HepG2 (cell line): ENCODE data around the gene ZNF318. TPM values are rescaled to one million over a fixed set of nuclear protein-coding genes. Genes with fewer than 3 reads are reported as not detected.
A peak's percentile ranks its signal among the peaks of the same experiment; 100 is the strongest.

Source experiments
- CBX2 ChIP-seq, 2 experiments: fragments of 200-600 bp in 1 of 2; sonication (generic); formaldehyde crosslinking in 1 of 2; IDR thresholded peaks; 2 replicates each; pipeline versions ENCODE4 v1.7.0 to v1.8.1; 2018 to 2022; ENCODE audit warnings: low read depth in 2 of 2, low read length in 1 of 2, mild to moderate bottlenecking in 1 of 2, missing genetic modification reagents in 1 of 2
- EZH2 ChIP-seq: conservative IDR thresholded peaks from 2 replicates; pipeline ENCODE4 v1.6.1; 2012; ENCODE audit warnings: mild to moderate bottlenecking, low read depth, low read length, moderate library complexity
- FOXA3 ChIP-seq: IDR thresholded peaks from 2 replicates; pipeline ENCODE4 v1.6.1; 2016; ENCODE audit warnings: missing genetic modification reagents, missing compliant biosample characterization
- HNRNPLL ChIP-seq: fragments of 200-400 bp; formaldehyde crosslinking; IDR thresholded peaks from 2 replicates; pipeline ENCODE4 v1.6.1; 2017; ENCODE audit warnings: mild to moderate bottlenecking, low read depth, low read length; ENCODE audit not compliant: poor library complexity, severe bottlenecking
- LCORL ChIP-seq, 2 experiments: fragments of 450-650 bp in 1 of 2; sonication (generic) in 1 of 2; formaldehyde crosslinking in 1 of 2; IDR thresholded peaks; 2 replicates each; pipeline versions ENCODE4 v1.5.0 to v1.6.1; 2017 to 2020; ENCODE audit warnings: antibody characterized with exemption in 1 of 2, missing genetic modification reagents in 1 of 2
- MBD4 ChIP-seq: IDR thresholded peaks from 2 replicates; pipeline ENCODE4 v1.6.1; 2012; ENCODE audit warnings: low read length, inconsistent platforms, borderline replicate concordance
- MED1 ChIP-seq: sonication (generic); formaldehyde crosslinking; IDR thresholded peaks from 2 replicates; pipeline ENCODE4 v1.4.0; 2020; ENCODE audit warnings: missing genetic modification reagents
- NONO ChIP-seq, 2 experiments: fragments of 450-650 bp in 1 of 2; sonication (generic) in 1 of 2; formaldehyde crosslinking in 1 of 2; IDR thresholded peaks in 1 of 2; conservative IDR thresholded peaks in 1 of 2; 2 replicates each; pipeline versions ENCODE4 v1.6.1 to v1.8.0; 2017 to 2022; ENCODE audit warnings: mild to moderate bottlenecking in 1 of 2, missing genetic modification reagents in 1 of 2, moderate library complexity in 1 of 2
- PAX8 ChIP-seq: sonication (generic); formaldehyde crosslinking; IDR thresholded peaks from 2 replicates; pipeline ENCODE4 v1.8.0; 2022; ENCODE audit warnings: mild to moderate bottlenecking, missing genetic modification reagents, borderline replicate concordance
- RERE ChIP-seq: IDR thresholded peaks from 2 replicates; pipeline ENCODE4 v1.6.1; 2016; ENCODE audit warnings: low read depth, missing genetic modification reagents, missing compliant biosample characterization
- SMC3 ChIP-seq: IDR thresholded peaks from 2 replicates; pipeline ENCODE4 v1.6.1; 2011; ENCODE audit warnings: low read length, improper control_type of control experiment
- SRY ChIP-seq: sonication (generic); formaldehyde crosslinking; IDR thresholded peaks from 2 replicates; pipeline ENCODE4 v1.8.0; 2022; ENCODE audit warnings: mild to moderate bottlenecking, missing genetic modification reagents
- TBX2 ChIP-seq: sonication (generic); formaldehyde crosslinking; IDR thresholded peaks from 2 replicates; pipeline ENCODE4 v1.5.0; 2020; ENCODE audit warnings: missing genetic modification reagents, mild to moderate bottlenecking, borderline replicate concordance
- TCF12 ChIP-seq, 2 experiments: fragments of 450-650 bp in 1 of 2; sonication (generic) in 1 of 2; formaldehyde crosslinking in 1 of 2; IDR thresholded peaks; 2 replicates each; pipeline versions ENCODE4 v1.6.1 to v1.8.0; 2017 to 2022; ENCODE audit warnings: antibody characterized with exemption in 1 of 2, mild to moderate bottlenecking in 1 of 2, missing genetic modification reagents in 1 of 2, moderate library complexity in 1 of 2
- WIZ ChIP-seq: sonication (generic); formaldehyde crosslinking; IDR thresholded peaks from 2 replicates; pipeline ENCODE4 v1.5.1; 2020; ENCODE audit warnings: mild to moderate bottlenecking, missing genetic modification reagents
- ZFP36L2 ChIP-seq: sonication (generic); formaldehyde crosslinking; IDR thresholded peaks from 2 replicates; pipeline ENCODE4 v1.4.0; 2020; ENCODE audit warnings: missing genetic modification reagents
- ZFX ChIP-seq: sonication (generic); formaldehyde crosslinking; IDR thresholded peaks from 2 replicates; pipeline ENCODE4 v1.4.0; 2020; ENCODE audit warnings: mild to moderate bottlenecking, low read depth, missing genetic modification reagents, moderate library complexity
- ZKSCAN1 ChIP-seq: fragments of 150-350 bp; IDR thresholded peaks from 2 replicates; pipeline ENCODE4 v1.6.1; 2014; ENCODE audit warnings: low read length
- ZNF205 ChIP-seq: IDR thresholded peaks from 2 replicates; pipeline ENCODE4 v1.6.1; 2018; ENCODE audit warnings: missing biosample characterization, missing genetic modification reagents
- ZNF749 ChIP-seq: sonication (generic); formaldehyde crosslinking; IDR thresholded peaks from 2 replicates; pipeline ENCODE4 v1.8.0; 2022; ENCODE audit warnings: mild to moderate bottlenecking, missing genetic modification reagents, moderate library complexity, borderline replicate concordance
- ZNF792 ChIP-seq: IDR thresholded peaks from 2 replicates; pipeline ENCODE4 v1.6.1; 2016
- ZNF891 ChIP-seq: sonication (generic); formaldehyde crosslinking; IDR thresholded peaks from 2 replicates; pipeline ENCODE4 v1.5.0; 2020; ENCODE audit warnings: mild to moderate bottlenecking, missing genetic modification reagents
- polyA plus RNA-seq, 8 experiments: library from polyadenylated mRNA; depleted of rRNA in 3 of 8; stranded (reverse) in 7 of 8; unstranded in 1 of 8; fragments of >200 nt; fragmentation: Illumina TruSeq in 4 of 8; extraction: Trizol in 4 of 8; gene quantifications; 2 replicates each; pipeline versions ENCODE4 v1.2.1 to v1.2.3, GENCODE V29; 2011 to 2016; ENCODE audit warnings: low read depth in 4 of 8, missing spikeins in 1 of 8, mixed read lengths in 1 of 8; ENCODE audit not compliant: insufficient read depth in 1 of 8
- total RNA-seq, 5 experiments: library from RNA; depleted of rRNA; stranded (reverse); fragments of >200 nt; fragmentation: Illumina TruSeq; extraction: Trizol; gene quantifications; 2 replicates each; pipeline ENCODE4 v1.2.3, GENCODE V29; 2016; ENCODE audit warnings: low read depth in 1 of 5
- TF ChIP-seq, protein P1 (sequence below): sonication (generic); formaldehyde crosslinking; IDR thresholded peaks from 2 replicates; pipeline ENCODE4 v1.8.0; 2022; ENCODE audit warnings: low read depth, missing genetic modification reagents

ZNF318 gene
- total and polyA plus RNA-seq, 2 of the 13 experiments (the other 11 are each of a cell fraction or from before 2014, with no cell fraction given) = 13.0 to 14.5 TPM

DNA sequence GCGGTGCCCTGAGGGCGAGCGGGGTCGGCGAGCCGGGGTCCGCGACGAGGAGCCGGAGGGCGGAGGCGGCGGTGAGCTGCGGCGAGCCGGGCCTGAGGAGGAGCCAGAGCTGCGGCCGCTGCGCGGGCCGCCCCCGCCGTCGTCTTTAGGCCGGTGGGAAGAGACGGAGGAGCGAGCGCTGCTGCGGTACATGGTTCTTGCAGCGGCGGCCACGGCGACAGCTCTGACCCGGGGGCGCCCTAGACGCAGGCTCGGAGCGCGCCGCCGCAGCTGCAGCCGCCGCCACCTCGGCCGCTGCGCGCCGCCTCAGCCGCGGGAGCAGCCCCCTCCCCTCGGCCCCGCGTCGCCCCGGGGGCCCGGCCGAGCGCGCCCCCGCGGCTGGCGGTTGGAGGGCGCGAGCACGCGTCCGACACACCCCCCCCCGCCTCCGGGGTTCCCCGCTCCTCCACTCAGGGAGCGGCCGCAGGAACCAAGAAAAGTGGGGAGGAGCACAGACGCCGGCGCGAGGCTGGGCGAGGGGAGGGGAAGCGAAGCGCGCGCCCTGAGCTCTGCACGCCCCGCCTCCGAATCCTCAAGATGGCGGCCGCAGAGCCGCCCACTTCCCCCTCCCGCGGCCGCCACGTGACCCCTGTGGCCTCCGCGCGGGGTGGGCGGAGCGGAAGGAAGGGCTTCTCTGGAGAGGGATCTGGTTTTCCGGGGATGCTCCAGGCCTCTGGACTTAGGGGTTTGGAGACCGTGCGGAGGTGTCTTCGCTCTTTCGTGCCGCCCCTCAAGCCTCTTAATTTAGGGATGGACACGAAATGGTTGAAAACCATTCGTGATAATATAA lies at the start of gene ZNF318 (continued):
- TF ChIP-seq ZNF205 (CRISPR knock-in tag) (no peak; the same call in 1 of the 2 replicates), ZFP36L2 (no peak), ZNF891 (CRISPR knock-in tag) (no peak), SRY (peak; percentile 22; the same call in 1 of the 2 replicates), ZNF749 (CRISPR knock-in tag) (no peak; the same call in 1 of the 2 replicates), EZH2 (no peak), HNRNPLL (peak; percentile 85), WIZ (CRISPR knock-in tag) (no peak), RERE (no peak), MBD4 (no peak), ZFX (CRISPR knock-in tag) (peak; percentile 66), SMC3 (no peak), PAX8 (CRISPR knock-in tag) (no peak), CBX2 (IDR thresholded peaks at IDR 0.05; ENCODE audit: low read depth, low read length) (no peak), CBX2 (CRISPR knock-in tag; IDR thresholded peaks at IDR 0.05; ENCODE audit: low read depth) (no peak), LCORL (IDR thresholded peaks at IDR 0.05) (no peak), LCORL (CRISPR knock-in tag; IDR thresholded peaks at IDR 0.05) (0 out of 2 replicates have a peak, but pooled peaks have one; percentile 52), ZNF792 (no peak), NONO (IDR thresholded peaks at IDR 0.05) (no peak), NONO (CRISPR knock-in tag; conservative IDR thresholded peaks at IDR 0.05) (no peak; the same call in 1 of the 2 replicates), TCF12 (IDR thresholded peaks at IDR 0.05) (no peak), TCF12 (CRISPR knock-in tag; IDR thresholded peaks at IDR 0.05) (peak; percentile 31; the same call in 1 of the 2 replicates), TBX2 (CRISPR knock-in tag) (peak; percentile 71), MED1 (CRISPR knock-in tag) (no peak; the same call in 1 of the 2 replicates), FOXA3 (CRISPR knock-in tag) (peak; percentile 35; the same call in 1 of the 2 replicates), ZKSCAN1 (no peak)
- TF ChIP-seq, protein P1, sequence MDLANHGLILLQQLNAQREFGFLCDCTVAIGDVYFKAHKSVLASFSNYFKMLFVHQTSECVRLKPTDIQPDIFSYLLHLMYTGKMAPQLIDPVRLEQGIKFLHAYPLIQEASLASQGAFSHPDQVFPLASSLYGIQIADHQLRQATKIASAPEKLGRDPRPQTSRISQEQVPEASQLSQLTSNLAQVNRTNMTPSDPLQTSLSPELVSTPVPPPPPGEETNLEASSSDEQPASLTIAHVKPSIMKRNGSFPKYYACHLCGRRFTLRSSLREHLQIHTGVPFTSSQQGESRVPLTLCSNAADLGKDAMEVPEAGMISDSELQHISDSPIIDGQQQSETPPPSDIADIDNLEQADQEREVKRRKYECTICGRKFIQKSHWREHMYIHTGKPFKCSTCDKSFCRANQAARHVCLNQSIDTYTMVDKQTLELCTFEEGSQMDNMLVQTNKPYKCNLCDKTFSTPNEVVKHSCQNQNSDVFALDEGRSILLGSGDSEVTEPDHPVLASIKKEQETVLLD = 0 out of 2 replicates have a peak, but pooled peaks have one; percentile 31
